Epithelial cell of proximal tubule (primary cell): ENCODE measurements around the gene CERS4. TPM values are rescaled to one million over a fixed set of nuclear protein-coding genes. Genes with fewer than 3 reads are reported as not detected.

Experiments
- DNase-seq: peaks from one replicate; pipeline ENCODE4 v3.0.0-alpha.2; 2011; ENCODE audit warnings: low read depth
- H3K4me3 ChIP-seq: 2 replicates; pipeline ENCODE4 v1.5.1; 2011; ENCODE audit warnings: low read depth, mild to moderate bottlenecking, low read length
- CTCF ChIP-seq: conservative IDR thresholded peaks from 2 replicates; pipeline ENCODE4 v1.5.1; 2012; ENCODE audit warnings: low read depth, mild to moderate bottlenecking, low read length
- total RNA-seq: library from RNA; depleted of rRNA; stranded (reverse); fragments of >200 nt; gene quantifications from 2 replicates; pipeline ENCODE4 v1.2.3, GENCODE V29; 2015

Gene CERS4
- total RNA-seq, 1 donor from 2014 or later, result 24.5 TPM

- DNase-seq, result no peak
- TF ChIP-seq CTCF, result no peak
Measured at GRCh38 chr19:8239528-8240273, 30.5 kb downstream of the CERS4 start.

GRCh38 chr19:8240274-8241229, 31.4 kb downstream of the CERS4 start:
- no peak overlapping the region for H3K4me3 ChIP-seq
- TF ChIP-seq CTCF, result no peak
- DNase-seq, result peak; percentile 33

More at GRCh38 chr19:8239528-8240273, 30.5 kb downstream of the CERS4 start:
- no peak overlapping the region for H3K4me3 ChIP-seq

GRCh38 chr19:8241646-8242045, 32.5 kb downstream of the CERS4 start:
- DNase-seq, result no peak
- TF ChIP-seq CTCF, result no peak
- no peak overlapping the region for H3K4me3 ChIP-seq

- DNase-seq, result no peak
- no peak for TF ChIP-seq CTCF
Measured at GRCh38 chr19:8242211-8242821, 33.1 kb downstream of the CERS4 start.

GRCh38 chr19:8243146-8243545, 34.0 kb downstream of the CERS4 start:
- TF ChIP-seq CTCF, result no peak
- no peak for DNase-seq
- no peak overlapping the region for H3K4me3 ChIP-seq

More at GRCh38 chr19:8242211-8242821, 33.1 kb downstream of the CERS4 start:
- H3K4me3 ChIP-seq, result no peak overlapping the region

GRCh38 chr19:8244442-8244841, 35.3 kb downstream of the CERS4 start:
- TF ChIP-seq CTCF, result no peak

More at GRCh38 chr19:8244442-8244841, 35.3 kb downstream of the CERS4 start:
- H3K4me3 ChIP-seq, result no peak overlapping the region
- DNase-seq, result no peak
